Endometrial microvascular endothelial cells (primary cell): ENCODE data around the gene PIBF1. TPM values are rescaled to one million over a fixed set of nuclear protein-coding genes. Genes with fewer than 3 reads are reported as not detected.
"Not testable (repeated sequence)": the region's sequence is repeated elsewhere in the genome, so short reads cannot be mapped to it uniquely, and the experiment has no call there.

Experiments
- in situ Hi-C: cut with HindIII; loops from 2 replicates; pipeline ENCODE4 v1.10.0; 2017; ENCODE audit warnings: low sequenced_read_pairs, low pct_unique_long_range_greater_than_20kb; ENCODE audit errors: inconsistent ontology term
- total RNA-seq: library from RNA; depleted of rRNA; stranded (reverse); fragments of >200 nt; gene quantifications from one replicate; pipeline ENCODE4 v1.2.3, GENCODE V29; 2015; ENCODE audit errors: inconsistent ontology term

Gene PIBF1, protein sequence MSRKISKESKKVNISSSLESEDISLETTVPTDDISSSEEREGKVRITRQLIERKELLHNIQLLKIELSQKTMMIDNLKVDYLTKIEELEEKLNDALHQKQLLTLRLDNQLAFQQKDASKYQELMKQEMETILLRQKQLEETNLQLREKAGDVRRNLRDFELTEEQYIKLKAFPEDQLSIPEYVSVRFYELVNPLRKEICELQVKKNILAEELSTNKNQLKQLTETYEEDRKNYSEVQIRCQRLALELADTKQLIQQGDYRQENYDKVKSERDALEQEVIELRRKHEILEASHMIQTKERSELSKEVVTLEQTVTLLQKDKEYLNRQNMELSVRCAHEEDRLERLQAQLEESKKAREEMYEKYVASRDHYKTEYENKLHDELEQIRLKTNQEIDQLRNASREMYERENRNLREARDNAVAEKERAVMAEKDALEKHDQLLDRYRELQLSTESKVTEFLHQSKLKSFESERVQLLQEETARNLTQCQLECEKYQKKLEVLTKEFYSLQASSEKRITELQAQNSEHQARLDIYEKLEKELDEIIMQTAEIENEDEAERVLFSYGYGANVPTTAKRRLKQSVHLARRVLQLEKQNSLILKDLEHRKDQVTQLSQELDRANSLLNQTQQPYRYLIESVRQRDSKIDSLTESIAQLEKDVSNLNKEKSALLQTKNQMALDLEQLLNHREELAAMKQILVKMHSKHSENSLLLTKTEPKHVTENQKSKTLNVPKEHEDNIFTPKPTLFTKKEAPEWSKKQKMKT
- 7.0 TPM for total RNA-seq

DNA sequence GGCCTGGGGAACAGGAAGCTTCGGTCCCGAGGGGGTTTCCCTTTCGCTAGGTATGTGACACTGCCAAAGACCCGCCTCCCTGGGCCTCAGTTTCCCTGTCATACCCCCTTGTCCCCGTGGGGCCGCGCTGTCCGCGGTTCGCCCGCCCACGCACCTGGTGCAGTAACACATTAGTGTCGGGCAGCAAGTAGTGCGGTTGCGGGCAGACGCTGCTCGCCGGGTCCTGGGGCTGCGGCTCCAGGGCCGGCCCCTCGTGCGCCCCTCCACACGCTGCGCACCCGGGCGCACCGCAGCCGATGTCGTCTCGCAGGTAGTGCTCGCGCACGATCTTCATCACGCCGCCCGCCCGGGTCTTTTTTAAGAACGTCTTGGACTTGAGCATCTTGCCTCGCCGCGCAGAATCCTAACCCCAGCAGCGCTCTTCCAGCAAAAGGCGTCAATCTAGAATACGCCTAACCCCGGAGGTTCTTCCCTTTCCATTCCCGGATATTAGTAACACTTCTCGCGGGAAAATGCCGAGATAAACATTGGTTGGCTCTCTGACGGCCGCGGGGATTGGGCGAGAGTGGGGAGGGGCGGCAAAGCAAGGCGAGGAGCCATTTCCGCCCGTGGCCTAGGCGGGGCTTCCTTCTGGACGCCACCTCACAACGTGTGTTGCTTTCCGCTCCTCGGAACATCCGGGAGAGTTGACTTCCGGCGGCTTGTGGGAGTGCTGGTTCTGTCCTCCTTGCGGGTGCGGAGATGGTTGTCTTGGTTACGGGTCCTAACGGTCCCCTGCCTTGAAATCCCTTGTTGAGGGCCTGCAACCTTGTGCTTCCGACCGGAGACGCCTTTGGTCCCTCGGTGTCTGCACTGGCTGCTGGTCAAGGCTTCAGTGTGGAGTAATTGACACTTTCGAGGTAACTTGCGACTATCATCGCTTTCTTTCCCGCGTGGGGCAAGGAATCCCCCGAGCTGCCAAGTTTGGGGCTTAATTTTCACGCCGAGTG, at the start of gene PIBF1, which contains the start of gene DIS3:
TSS of gene PIBF1 (plus strand) at position 683 of the 989 bp plus-strand sequence. CDS start 1,337 bp downstream, outside the sequence.
TSS of gene DIS3 (minus strand) at position 450 of the 989 bp plus-strand sequence. CDS start at position 382, 68 bp downstream.
- in situ Hi-C loops = no loop called here

DNA sequence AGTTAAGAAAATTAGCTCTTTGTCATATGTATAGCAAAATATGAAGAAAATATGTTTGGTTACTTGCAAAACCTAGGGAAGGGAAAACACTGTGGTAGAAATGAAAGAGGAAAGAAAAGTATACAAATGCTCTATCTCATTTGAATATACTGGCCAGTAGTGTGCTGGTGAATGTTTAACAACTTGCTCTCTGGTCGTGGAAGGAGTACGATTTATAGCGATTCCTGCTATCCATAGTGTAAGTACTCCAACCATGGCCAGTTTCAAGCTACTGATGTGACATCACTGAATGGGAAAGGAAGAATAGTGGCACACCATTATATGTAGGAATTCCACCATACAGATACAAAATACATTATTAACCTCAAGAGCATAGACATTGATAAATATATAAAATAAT, 44.9 kb upstream of the PIBF1 start:
- in situ Hi-C loops = no loop called here

DNA sequence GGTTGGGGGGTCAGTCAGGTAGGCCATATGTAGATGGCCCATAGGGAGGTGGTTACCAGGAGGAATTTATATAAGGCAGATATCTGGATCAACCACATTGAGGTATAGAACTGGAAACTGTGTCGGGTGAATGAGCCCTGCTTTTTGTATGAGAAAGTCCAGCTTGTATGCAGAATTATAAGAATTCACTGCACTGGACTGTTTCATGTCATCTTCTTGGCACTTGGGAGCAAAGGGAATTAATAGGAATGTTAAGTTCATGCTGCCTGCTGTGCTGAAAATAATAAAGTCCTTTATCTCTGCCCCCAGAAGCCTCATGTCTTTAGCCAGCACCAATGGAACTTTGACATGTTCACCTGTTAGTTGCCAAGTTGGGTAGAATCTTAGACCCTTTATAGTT, 41.9 kb upstream of the PIBF1 start:
- in situ Hi-C loops = no loop called here

DNA sequence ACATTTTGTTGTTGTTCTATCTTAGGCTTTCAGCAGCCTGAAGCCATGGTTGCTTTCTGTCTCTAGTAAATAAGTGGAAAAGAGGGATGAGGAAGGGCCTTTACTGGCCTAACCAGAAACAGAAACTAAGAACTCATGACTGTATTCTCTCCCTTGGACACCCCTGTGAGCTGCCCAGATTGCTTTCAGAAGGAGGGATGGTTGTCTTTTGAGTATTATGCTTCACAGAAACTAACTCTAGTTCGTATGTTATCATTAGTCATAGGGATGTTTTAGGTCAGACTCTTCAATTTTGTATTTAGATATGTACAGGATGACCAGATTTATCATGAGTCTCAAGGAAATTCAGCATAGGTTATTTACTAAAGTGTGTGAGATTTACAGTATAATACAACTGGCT, 36.7 kb upstream of the PIBF1 start:
- in situ Hi-C loops = no loop called here

DNA sequence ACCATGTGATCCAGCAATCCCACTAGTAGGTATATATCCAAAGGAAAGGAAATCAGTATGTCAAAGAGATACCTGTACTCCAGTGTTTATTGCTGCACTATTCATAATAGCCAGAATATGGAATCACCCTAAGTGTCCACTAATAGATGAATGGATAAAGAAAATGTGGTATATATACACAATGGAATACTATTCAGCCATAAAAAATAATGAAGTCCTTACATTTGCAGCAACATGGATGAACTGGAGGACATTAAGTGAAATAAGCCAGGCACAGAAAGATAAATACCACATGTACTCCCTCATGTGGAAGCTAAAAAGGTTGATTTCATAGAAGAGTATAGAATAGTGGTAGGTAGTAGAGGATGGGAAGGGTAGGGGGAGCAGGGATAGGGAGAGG, 30.7 kb upstream of the PIBF1 start:
- in situ Hi-C loops = no loop called here

DNA sequence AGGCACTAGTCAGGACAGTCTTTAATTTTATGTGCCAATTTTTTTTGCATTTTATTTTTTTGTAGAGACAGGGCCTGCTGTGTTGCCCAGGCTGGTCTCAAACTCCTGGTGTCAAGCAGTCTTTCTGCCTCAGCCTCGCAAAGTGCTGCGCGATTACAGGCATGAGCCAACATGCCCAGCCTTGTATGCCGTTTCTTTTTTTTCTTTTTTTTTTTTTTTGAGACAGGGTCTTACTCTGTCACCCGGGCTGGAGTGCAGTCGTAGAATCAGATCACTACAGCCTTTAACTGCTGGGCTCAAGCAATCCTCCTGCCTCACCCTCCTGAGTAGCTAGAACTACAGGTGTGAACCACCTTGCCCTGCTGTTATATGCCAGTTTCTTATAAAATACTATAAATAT, 27.8 kb upstream of the PIBF1 start:
- in situ Hi-C loops = no loop called here

DNA sequence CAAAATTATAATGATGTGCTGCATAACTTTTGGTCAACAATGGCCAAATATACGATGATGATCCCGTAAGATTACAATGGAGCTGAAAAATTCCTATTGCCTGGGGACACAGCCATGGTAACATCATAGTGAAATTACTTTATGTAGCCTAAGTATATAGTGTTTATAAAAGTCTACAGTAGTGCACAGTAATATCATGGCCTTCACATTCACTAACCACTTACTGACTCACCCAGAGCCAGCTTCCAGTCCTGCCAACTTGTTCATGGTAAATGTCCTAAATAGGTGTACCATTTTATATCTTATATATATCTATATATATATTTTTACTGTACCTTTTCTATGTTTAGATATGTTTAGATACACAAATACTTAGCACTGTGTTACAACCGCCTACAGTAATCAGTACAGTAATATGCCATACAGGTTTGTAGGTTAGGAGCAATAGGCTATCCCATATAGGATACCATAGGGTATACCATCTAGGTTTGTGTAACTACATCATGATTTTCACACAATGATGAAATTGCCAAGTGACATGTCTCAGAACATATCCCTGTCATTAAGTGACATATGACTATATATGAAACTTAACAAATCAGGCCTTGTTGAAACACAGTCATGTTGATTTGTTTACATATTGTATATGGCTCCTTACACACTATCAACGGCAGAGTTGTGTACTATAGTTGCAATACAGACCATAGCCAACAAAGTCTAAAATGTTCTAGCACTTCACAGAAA, 24.0 kb upstream of the PIBF1 start:
- in situ Hi-C loops = no loop called here

DNA sequence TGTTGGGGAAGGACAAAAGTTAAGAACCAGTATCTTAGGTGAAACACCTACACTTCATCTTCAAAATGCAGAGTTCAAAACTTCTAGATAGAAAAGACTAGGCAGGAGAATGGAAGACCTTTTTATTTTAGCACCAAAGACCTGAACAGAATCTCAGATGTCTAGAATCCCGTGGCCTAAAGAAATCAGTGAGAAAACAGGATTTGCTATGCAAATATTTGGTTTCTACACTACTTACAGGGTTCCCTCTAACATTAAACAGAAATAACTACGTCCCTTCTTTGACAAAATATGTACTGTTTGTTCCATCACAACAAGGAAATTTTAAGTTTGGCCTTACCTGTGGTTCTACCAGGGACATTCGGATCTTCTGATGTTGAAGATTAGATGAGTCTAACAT, 21.7 kb upstream of the PIBF1 start:
- in situ Hi-C loops = no loop called here

DNA sequence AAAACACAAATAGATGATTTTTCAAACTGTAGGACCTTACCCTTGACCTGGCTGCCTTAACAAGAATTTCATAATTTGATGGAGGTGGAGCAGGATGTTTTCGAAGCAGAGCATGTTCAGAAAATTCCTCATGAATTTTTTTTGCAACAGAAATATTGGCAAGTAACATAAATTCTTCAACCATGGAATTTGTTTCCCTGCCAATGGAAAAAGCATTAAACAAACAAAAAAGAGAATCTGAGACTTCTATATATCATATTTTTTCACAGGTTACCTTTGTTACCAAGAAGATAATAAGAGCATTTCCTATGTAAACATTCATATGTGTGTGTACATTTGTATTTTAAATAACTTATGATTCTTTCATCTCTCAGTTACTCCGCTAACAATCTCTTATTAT, 18.5 kb upstream of the PIBF1 start:
- in situ Hi-C loops = no loop called here

DNA sequence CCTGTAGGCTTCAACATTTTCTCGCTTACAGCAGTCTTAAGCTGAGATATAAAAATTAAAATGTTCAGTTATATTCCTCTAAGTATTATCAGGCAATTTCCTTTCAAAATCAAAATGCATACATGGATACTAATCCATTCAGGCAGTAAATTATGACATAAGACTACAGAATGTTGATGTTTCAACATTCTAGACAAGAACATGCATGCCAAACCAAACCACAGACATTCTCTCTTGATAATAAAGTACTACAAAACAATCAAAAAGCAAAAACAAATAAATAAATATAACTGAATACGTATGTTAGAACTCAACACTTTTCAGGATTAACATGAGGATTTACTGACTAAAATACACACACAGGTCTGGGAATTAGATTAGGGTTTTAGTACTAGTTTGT, 7.9 kb upstream of the PIBF1 start:
- in situ Hi-C loops = no loop called here

DNA sequence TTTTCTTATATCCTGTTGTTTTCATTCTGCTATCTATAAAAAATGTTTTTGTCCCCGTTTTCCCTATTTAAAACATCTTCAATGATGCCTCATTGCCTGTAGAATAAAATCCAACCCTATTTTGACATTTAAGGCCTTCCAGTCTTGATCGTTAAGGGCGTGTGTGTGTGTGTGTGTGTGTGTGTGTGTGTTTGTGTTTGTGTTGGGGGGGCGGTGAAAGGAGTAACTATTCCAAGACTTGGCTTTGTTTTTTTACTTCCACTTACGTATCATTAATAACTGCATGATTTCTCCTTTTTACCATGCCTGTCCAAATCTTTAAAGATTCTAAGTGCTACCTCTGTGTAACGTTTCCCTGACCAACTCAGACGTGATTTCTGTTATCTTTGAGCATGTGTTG, 784 bp downstream of the PIBF1 start:
- in situ Hi-C loops = no loop called here

DNA sequence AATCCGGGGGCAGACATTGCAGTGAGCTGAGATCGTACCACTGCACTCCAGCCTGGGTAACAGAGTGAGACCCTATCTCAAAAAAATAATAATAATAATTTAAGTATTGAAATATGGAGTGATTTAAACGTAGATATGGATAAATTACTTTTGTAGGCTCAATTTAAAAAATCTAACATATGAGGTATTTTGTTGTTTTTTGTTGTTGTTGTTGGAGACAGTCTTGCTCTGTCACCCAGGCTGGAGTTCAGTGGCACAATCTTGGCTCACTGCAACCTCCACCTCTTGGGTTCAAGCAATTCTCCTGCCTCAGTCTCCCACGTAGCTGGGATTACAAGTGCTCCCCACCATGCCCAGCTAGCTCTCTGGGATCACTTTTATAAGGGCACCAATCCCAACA, 2.7 kb downstream of the PIBF1 start:
- in situ Hi-C loops = not testable (repeated sequence)

DNA sequence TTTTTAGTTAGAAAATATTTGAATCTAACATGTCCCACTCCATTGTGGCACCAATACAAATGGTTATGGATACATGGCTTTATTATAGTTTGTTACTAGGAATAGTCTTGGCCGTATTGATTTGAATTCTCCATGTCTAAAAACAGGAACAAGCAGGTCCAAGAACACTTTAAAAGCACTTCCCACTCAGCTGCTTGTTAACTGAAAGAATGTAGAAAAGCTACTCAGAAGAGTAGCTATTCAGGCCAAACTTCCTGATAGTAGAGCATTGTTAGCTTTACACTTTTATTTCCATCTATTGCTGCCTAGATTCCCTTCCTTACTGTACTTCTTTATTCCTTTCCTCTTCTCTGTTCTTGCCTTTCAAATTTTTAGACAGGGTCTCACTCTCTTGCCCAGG, 6.9 kb downstream of the PIBF1 start:
- in situ Hi-C loops = no loop called here

DNA sequence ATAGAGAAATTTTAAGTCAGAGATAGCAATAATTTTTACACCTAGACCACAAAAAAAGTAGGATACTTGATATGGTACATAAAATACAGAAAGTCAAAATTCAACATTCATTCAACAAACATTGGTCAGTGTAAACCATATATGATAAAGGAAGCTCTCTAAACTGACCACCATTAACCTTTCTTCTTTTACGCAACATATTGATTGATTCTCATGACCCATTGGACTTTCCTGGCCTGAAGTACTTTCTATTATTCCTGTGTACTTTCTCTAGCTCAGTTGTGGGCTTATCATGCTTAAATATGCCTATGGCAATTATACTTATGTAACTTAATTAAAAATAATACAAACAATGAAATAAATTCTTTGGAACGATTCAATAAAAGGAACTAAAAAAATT, 10.7 kb downstream of the PIBF1 start:
- in situ Hi-C loops = no loop called here

DNA sequence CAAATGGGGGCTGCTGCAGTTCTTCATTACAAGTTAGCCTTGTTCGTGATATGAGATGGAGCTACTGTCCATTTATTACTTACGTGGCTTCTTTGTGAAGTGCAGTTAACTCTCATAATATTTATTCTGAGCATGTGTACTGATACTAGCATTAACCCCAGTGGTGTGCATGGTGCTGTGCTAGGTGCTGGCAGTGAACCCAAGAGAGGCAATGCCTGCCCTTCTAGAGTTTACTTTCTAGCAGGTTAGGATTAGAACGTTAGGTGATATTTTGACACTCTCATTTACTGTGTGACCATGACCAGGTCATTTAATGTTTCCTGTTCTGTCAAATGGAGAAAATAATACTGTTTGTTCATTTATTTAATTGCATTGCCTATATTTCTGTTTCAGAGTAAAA, 16.9 kb downstream of the PIBF1 start:
- in situ Hi-C loops = no loop called here

DNA sequence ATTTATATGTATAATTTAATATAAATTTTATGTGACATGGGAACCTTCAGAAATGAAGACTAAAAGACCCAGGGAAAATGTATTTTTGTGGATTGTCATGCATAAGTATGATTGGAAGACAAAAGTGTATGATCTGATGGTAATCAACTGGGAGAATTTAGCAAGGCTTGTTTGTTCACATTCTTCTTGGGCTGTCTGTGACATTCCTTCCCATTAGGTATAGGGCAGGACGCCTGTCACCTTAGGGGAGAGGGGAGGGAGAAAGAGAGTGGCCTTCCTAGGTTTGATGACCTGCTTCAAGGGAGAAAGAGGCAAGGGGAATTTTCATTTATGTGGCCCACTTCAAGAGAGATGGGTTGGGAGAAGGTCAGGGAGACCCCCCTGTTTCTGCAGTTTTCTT, 22.4 kb downstream of the PIBF1 start:
- in situ Hi-C loops = no loop called here

DNA sequence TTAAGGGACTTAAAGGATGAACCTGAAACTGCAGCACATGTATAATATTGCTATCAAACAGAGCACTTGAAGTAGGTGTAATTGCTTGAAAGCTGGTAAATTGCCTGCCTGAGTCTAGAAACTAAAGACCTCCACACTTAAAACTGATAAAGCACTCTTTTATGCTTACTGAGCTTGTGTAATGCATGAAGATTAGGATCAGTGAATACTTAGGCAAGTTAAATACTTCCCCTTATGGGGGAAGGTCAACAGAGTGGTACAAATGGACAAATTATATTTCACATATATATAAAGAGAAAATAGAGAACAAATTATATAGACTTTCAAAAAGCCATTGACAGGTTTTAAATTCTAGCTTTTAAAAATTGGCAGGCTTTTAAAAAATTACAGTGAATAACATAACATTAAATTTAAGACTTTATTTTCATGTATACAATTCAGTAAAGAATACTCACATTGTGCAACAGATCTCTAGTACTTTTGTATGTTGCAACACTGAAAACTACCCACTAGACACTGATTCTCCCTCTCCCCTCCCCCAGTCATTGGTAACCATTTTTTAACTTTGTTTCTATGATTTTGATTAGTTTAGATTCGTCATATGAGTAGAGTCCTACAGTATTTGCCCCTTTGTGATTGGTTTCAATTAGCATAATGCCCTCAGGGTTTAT, 23.9 kb downstream of the PIBF1 start:
- in situ Hi-C loops = no loop called here

DNA sequence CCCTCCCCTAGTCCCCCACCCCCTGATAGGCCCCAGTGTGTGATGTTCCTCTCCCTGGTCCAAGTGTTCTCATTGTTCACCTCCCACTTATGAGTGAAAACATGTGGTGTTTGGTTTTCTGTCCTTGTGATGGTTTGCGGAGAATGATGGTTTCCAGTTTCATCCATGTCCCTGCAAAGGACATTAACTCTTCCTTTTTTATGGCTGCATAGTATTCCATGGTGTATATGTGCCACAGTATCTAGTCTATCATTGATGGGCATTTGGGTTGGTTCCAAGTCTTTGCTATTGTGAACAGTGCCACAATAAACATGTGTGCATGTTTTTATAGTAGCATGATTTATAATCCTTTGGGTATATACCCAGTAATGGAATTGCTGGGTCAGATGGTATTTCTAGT, 24.6 kb downstream of the PIBF1 start:
- in situ Hi-C loops = not testable (repeated sequence)
